Stimulated activated naive CD4-positive, alpha-beta T cell (primary cell): ENCODE measurements around the gene COPS8.

Experiments
- DNase-seq, 6 experiments: peaks; one replicate each; lab custom pipeline; 2025; lab: John Stamatoyannopoulos, UW

The COPS8 gene

DNA sequence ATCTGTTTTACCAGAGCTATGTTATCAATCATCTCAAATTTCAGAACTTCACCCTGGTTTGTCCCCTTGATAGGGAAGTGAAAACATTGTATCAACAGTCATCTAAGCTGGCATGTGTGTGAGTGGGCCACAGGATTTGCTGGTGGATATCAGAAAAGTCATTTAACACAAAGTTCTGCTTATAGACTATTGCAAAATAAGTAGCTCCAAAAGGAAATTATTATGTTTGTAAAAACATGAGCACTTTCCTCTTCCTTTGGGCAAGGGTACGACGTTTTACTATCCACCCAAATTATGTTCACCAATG, 20.7 kb upstream of the COPS8 start:
- DNase-seq: no peak

DNA sequence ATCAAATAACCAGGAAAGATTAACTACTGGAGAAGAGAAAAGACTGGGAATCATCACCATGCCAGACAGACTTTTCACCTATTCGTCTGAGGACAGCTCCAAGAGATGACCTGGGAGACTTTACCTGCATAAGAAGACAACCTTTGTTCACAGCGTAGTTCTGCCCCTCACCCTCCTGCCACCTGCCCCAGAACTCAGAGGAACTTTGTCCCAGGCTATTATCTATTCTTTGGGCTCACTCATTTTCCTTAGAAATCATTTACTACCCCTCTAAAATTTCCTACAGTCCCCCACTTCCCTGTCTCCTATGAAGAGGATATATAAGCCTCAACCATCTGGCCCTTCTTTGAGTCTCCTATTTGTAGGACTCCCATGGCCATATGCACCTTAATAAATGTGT, 19.3 kb upstream of the COPS8 start:
- no peak for DNase-seq

DNA sequence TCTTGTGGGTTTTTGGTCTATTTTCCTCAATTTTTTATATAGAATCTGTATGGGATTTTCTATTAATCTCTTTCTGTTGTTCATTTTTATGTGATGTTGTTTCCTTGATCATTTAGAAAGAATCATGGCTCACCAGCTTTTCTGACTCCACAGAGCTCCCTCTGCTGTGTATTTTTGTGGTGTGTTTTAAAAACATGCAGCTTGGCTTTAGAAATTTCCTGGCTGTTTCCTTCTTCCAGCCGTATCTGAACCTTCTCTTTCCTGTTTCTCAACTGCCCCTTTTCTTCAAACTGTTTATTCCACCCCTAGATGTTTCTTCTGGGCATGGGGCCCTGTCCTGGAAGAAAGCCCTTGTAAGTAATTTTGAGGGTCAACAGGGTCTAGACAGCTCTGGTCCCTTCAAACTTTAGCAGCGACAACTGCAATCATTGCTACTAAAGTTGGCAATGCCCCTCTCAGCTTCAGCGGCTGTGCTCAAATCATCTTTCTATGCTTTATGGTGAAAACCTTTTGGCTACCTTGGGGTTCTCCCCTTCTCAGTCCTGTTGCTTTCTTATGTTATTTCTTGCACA, 17.6 kb upstream of the COPS8 start:
- no peak for DNase-seq

- DNase-seq: peak; percentile 6 to 70 (median 58)
Observed at GRCh38 chr2:237072067-237072931, 13.4 kb upstream of the COPS8 start.

DNA sequence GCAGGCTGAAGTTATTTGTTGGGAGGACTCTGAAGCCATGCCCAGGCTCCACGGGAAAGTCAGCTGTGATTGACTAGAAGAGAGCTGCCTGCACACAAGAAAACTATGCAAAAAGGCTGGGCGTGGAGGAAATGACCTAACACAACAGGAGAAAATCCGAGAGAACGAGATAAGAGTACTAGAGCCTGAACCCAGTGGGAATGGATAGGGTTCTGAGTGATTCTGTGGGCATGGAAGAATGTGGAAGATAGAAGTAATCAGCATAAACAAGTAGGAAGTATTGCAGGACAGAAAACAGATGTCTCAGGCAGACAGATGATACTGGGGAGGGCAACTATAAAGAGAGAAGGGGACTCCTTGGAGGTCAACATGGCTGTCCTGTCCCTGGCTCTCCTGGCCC, 12.1 kb upstream of the COPS8 start:
- no peak for DNase-seq

DNA sequence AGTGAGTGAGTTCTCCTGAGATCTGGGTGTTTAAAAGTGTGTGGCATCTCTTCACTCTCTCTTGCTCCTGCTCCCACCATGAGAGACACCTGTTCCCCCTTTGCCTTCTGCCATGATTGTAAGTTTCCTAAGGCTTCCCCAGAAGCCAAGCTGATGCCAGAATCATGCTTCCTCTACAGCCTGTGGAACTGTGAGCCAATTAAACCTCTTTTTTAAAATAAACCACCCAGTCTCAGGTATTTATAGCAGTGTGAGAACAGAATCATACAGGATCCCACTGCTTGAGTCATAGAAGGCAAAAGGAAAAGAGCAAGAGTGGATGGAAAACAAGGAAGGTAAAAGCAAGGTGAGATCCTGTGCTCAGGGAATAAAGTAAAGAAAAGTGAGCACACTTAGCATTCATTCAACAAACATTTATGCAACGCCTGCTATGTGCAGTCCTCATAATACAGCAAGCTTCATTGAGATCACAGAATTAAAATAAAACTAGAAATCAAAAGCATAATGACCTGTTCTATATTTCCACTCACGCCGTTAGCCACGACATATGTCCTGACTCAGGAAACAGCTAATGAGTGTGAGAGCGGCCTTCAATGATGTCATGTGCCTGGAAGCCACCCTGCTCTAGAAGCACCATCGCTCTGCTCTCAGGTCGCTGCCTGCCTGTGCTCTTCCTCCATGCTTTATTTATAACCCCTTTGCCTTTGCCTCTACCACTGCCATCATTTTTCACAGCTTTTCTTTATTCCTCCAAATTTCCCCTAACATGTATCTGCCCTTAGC, 11.3 kb upstream of the COPS8 start:
- DNase-seq: no peak

GRCh38 chr2:237075749-237076599, 9.7 kb upstream of the COPS8 start:
- no peak for DNase-seq

DNA sequence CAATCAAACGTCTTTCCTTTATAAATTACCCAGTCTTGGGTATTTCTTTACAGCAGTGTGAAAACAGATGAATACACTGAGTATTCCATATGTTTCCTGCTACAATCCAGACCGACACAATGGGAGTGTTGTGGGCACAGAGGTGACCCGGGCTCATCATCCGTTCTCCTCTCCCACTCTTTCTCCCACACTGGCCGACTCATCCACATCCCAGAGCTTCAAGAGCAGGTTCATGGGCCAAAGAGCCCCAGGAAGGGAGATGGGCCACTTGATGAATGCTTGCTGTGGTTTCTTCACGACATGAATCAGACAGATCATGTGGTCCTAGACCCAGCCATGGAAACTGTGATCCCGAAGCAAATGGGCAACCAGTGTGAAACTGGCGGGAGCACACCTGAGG, 4.1 kb upstream of the COPS8 start:
- no peak for DNase-seq

DNA sequence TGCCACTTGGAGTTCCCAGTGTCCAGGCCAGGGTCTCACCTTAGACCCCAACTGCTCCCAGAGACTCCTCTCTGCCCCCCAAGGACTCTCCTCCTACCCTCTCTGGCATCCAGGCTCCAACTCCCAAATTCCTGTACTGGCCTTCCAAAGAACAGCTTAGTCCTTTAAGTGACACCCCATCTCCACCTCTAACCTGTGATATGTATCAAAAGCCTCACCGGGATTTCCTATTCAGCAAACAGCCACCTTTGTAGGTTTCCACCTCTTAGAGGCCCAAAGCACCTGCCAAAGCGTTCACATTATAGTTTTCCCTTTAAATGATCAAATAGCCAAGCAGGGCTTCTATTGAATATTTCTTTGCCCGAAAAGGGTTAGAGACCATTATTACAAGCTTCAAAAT, 2.7 kb upstream of the COPS8 start:
- DNase-seq: no peak

GRCh38 chr2:237084444-237084843, 1.2 kb upstream of the COPS8 start:
- no peak for DNase-seq

- DNase-seq: no peak
Observed at GRCh38 chr2:237090906-237091305, 5.2 kb downstream of the COPS8 start.

GRCh38 chr2:237091779-237092436, 6.2 kb downstream of the COPS8 start:
- no peak for DNase-seq

GRCh38 chr2:237092506-237092905, 6.8 kb downstream of the COPS8 start:
- no peak for DNase-seq

GRCh38 chr2:237092920-237093781, 7.5 kb downstream of the COPS8 start:
- DNase-seq: no peak

DNA sequence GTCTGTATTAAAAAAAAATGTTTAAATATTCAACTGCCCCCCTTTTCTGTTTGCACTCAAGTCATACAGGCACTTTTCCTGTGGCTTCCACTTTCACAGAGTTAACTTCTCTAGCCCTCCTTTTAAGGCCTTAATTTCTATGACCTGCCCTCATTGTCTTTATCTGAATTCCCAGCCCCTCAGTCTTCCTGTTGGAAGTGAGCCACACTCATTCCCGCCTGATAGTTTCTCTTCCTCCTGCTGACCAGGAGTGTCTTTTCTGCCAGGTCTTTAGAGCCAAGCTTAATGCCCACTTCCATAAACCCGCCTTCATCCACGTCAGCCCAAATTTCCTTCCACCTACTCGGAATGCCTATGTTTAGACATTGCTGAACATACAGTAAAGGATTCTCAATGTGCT, 10.5 kb downstream of the COPS8 start:
- DNase-seq: no peak

DNA sequence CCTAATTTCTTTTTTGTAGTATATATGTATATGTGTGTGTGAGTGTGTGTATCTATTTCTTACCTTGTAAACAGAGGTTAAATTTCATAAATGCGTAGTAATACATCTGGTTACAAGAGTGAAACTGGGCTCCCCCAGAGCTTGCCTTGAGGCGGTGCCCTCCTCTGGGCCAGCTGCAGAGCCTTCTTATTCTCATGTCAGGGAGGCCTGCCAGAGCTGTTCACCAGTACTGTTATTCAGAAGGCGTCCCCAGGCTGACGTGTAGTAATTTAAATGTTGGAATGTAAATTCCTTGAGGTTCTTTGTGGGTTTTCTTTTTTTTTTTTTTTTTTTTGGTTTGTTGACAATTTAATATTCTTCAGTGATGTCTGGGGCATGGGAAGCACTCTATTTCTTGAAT, 11.2 kb downstream of the COPS8 start:
- no peak for DNase-seq

DNA sequence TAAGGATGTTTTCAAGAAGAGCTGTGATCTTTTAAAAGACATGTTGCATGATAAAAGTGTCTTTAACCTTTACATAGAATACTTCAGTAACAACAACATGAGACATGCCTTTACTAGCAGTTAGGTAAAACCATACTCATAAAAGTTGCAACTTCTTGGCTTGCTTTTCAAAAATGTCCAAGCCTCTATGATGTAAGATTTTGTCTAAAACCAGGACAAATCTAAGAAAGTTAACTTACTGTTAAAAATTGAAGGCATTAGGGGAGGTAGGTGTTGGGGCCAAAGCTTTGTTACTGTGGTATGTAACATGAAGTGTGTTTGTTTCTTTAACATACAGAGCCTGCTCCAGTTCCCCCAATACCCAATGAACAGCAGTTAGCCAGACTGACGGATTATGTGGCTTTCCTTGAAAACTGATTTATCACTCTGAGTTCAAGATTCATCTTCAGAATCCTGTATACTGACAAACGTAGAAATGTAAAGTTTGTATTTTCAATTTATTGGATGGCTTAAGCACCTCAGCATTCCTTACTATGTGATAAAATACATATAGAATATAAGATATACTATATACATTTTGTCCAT, 11.7 kb downstream of the COPS8 start:
- DNase-seq: no peak

- no peak for DNase-seq
Observed at GRCh38 chr2:237097911-237098702, 12.4 kb downstream of the COPS8 start.

GRCh38 chr2:237099804-237100203, 14.1 kb downstream of the COPS8 start:
- no peak for DNase-seq
